ENCODE data around the gene GAS1. TPM values are rescaled to one million over a fixed set of nuclear protein-coding genes. Genes with fewer than 3 reads are reported as not detected.

The GAS1 gene
- total and polyA plus RNA-seq, 4 donors: 0.46 to 7.4 (median 1.1) TPM

GRCh38 chr9:86993830-86994229, 46.5 kb upstream of the GAS1 start:
- Histone ChIP-seq H3K27me3 (ENCODE audit: control insufficient read depth in 4 of 4, insufficient read depth in 4 of 4, low read length in 3 of 4) (no peaks in the 10 kb centered on the region), H3K27ac (ENCODE audit: low read depth in 1 of 2, low read length in 2 of 2) (no peak overlapping the region), H3K4me3 (ENCODE audit: low read depth in 1 of 3, low read length in 3 of 3) (no peak overlapping the region), H3K36me3 (ENCODE audit: control insufficient read depth in 4 of 4, insufficient read depth in 3 of 4, low read depth in 1 of 4, low read length in 3 of 4) (no peaks in the 10 kb centered on the region), H3K4me1 (ENCODE audit: control insufficient read depth in 4 of 4, insufficient read depth in 4 of 4, low read length in 3 of 4) (no peaks in the 10 kb centered on the region), H3K9me3 (ENCODE audit: control insufficient read depth in 4 of 4, low read length in 3 of 4) (no peaks in the 10 kb centered on the region), H3K9ac (ENCODE audit: low read depth in 1 of 2, low read length in 2 of 2) (no peak overlapping the region)
- no peak for TF ChIP-seq JUND (IDR thresholded peaks at IDR 0.05)
- no peak for TF ChIP-seq EGR1 (IDR thresholded peaks at IDR 0.05; ENCODE audit: low read depth in 2 of 2)
- TF ChIP-seq RAD21 (IDR thresholded peaks at IDR 0.05): no peak
- no peak for TF ChIP-seq CTCF (IDR thresholded peaks at IDR 0.05; ENCODE audit: low read depth, low read length, missing input control)
- no peak for TF ChIP-seq ZBTB33 (IDR thresholded peaks at IDR 0.05)
- no peak for TF ChIP-seq TAF1 (conservative IDR thresholded peaks at IDR 0.05)
- TF ChIP-seq MAX (IDR thresholded peaks at IDR 0.05): no peak
- no peak for TF ChIP-seq REST (IDR thresholded peaks at IDR 0.05)
- no peak for DNase-seq (ENCODE audit: low spot score)

- DNase-seq (ENCODE audit: low spot score): no peak
- H3K4me3 ChIP-seq (ENCODE audit: low read depth in 1 of 3, low read length in 3 of 3): no peak overlapping the region
- TF ChIP-seq HNF4A (conservative IDR thresholded peaks at IDR 0.05) (no peak), SP1 (IDR thresholded peaks at IDR 0.05) (no peak), CTCF (IDR thresholded peaks at IDR 0.05; ENCODE audit: low read depth, low read length, missing input control) (no peak), TAF1 (conservative IDR thresholded peaks at IDR 0.05) (no peak), ATF3 (IDR thresholded peaks at IDR 0.05) (no peak), RAD21 (IDR thresholded peaks at IDR 0.05) (no peak), FOXA2 (IDR thresholded peaks at IDR 0.05) (no peak), REST (IDR thresholded peaks at IDR 0.05) (no peak), FOXA1 (IDR thresholded peaks at IDR 0.05) (no peak), YY1 (IDR thresholded peaks at IDR 0.05) (no peak), EGR1 (IDR thresholded peaks at IDR 0.05; ENCODE audit: low read depth in 2 of 2) (no peak), NR2F2 (IDR thresholded peaks at IDR 0.05) (no peak), ZBTB33 (IDR thresholded peaks at IDR 0.05) (no peak), HNF4G (IDR thresholded peaks at IDR 0.05) (no peak), JUND (IDR thresholded peaks at IDR 0.05) (no peak)
Observed at GRCh38 chr9:86991077-86991476, 43.8 kb upstream of the GAS1 start.

More at GRCh38 chr9:86991077-86991476, 43.8 kb upstream of the GAS1 start:
- Histone ChIP-seq H3K9me3 (ENCODE audit: control insufficient read depth in 4 of 4, low read length in 3 of 4) (no peaks in the 10 kb centered on the region), H3K9ac (ENCODE audit: low read depth in 1 of 2, low read length in 2 of 2) (no peak overlapping the region), H3K27ac (ENCODE audit: low read depth in 1 of 2, low read length in 2 of 2) (no peak overlapping the region), H3K27me3 (ENCODE audit: control insufficient read depth in 4 of 4, insufficient read depth in 4 of 4, low read length in 3 of 4) (no peaks in the 10 kb centered on the region), H3K36me3 (ENCODE audit: control insufficient read depth in 4 of 4, insufficient read depth in 3 of 4, low read depth in 1 of 4, low read length in 3 of 4) (no peaks in the 10 kb centered on the region), H3K4me1 (ENCODE audit: control insufficient read depth in 4 of 4, insufficient read depth in 4 of 4, low read length in 3 of 4) (no peaks in the 10 kb centered on the region)
- WGBS: 72% methylated on average over 4 of the region's 4 CpGs

All from liver (tissue), 9 donors.